Smooth muscle cell (in vitro differentiated cells): Measurements from ENCODE around the gene CATSPER3. TPM values are rescaled to one million over a fixed set of nuclear protein-coding genes. Genes with fewer than 3 reads are reported as not detected.

Experiments used
- DNase-seq: peaks from one replicate; lab custom pipeline; 2025; ENCODE audit not compliant: unreplicated experiment; lab: John Stamatoyannopoulos, UW
- H2AFZ ChIP-seq: fragments of 200-600 bp; sonication (generic); 2 replicates; pipeline ENCODE4 v1.6.0; 2016; ENCODE audit warnings: antibody characterized with exemption, low read depth, mild to moderate bottlenecking
- H3F3A ChIP-seq: fragments of 200-600 bp; sonication (generic); 2 replicates; pipeline ENCODE4 v1.6.0; 2017; ENCODE audit warnings: antibody characterized with exemption, low read depth
- H3K27ac ChIP-seq: fragments of 200-600 bp; sonication (generic); 2 replicates; pipeline ENCODE4 v1.5.1; 2016; ENCODE audit warnings: low read depth, mild to moderate bottlenecking
- H3K27me3 ChIP-seq: fragments of 200-600 bp; sonication (generic); 2 replicates; pipeline ENCODE4 v1.6.1; 2016; ENCODE audit warnings: low read depth, mild to moderate bottlenecking
- H3K36me3 ChIP-seq: fragments of 200-600 bp; sonication (generic); 2 replicates; pipeline ENCODE4 v1.5.1; 2016; ENCODE audit warnings: low read depth
- H3K4me1 ChIP-seq: fragments of 200-600 bp; sonication (generic); 2 replicates; pipeline ENCODE4 v1.5.1; 2016; ENCODE audit warnings: low read depth
- H3K4me2 ChIP-seq: fragments of 200-600 bp; sonication (generic); 2 replicates; pipeline ENCODE4 v1.6.0; 2016; ENCODE audit warnings: mild to moderate bottlenecking
- H3K4me3 ChIP-seq: fragments of 200-600 bp; sonication (generic); 2 replicates; pipeline ENCODE4 v1.5.1; 2016; ENCODE audit warnings: mild to moderate bottlenecking
- H3K79me2 ChIP-seq: fragments of 200-600 bp; sonication (generic); 2 replicates; pipeline ENCODE4 v1.6.0; 2016; ENCODE audit warnings: low read depth, mild to moderate bottlenecking
- H3K9ac ChIP-seq: fragments of 200-600 bp; sonication (generic); 2 replicates; pipeline ENCODE4 v1.6.0; 2016; ENCODE audit warnings: low read depth
- H3K9me3 ChIP-seq: fragments of 200-600 bp; sonication (generic); replicated peaks from 2 replicates; pipeline ENCODE4 v1.5.1; 2016; ENCODE audit warnings: low read depth
- H4K20me1 ChIP-seq: fragments of 200-600 bp; sonication (generic); 2 replicates; pipeline ENCODE4 v1.6.0; 2016; ENCODE audit warnings: low read depth
- CTCF ChIP-seq: fragments of 200-600 bp; sonication (generic); IDR thresholded peaks from 2 replicates; pipeline ENCODE4 v1.5.1; 2017; ENCODE audit warnings: borderline replicate concordance, mild to moderate bottlenecking, antibody characterized with exemption; ENCODE audit not compliant: insufficient read depth, poor library complexity, severe bottlenecking
- whole genome bisulfite sequencing: methylation state at CpG from one replicate; pipeline ENCODE4 v1.1.7; 2016; ENCODE audit warnings: low lambda C conversion rate; 5-methylcytosine and 5-hydroxymethylcytosine counted together
- polyA plus RNA-seq: library from polyadenylated mRNA; unstranded; fragments of >200 nt; fragmentation: Nextera tagmentation; extraction: Ambion mirVana; gene quantifications from 2 replicates; pipeline ENCODE4 v1.2.1, GENCODE V29; 2016
- total RNA-seq: library from RNA; depleted of rRNA; stranded (reverse); fragments of >200 nt; gene quantifications from 2 replicates; pipeline ENCODE4 v1.2.3, GENCODE V29; 2014

CATSPER3 gene
- total and polyA plus RNA-seq, 2 experiments from 2014 or later, result not detected

- Histone ChIP-seq H3K4me3 (no peak overlapping the region), H4K20me1 (no peaks in the 10 kb centered on the region), H3F3A (no peaks in the 10 kb centered on the region), H3K9me3 (no peaks in the 10 kb centered on the region), H3K9ac (no peak overlapping the region), H3K27me3 (no peaks in the 10 kb centered on the region), H3K27ac (no peak overlapping the region), H2AFZ (no peak overlapping the region), H3K4me1 (no peaks in the 10 kb centered on the region), H3K79me2 (no peaks in the 10 kb centered on the region), H3K36me3 (no peaks in the 10 kb centered on the region), H3K4me2 (no peak overlapping the region)
- TF ChIP-seq CTCF, result no peak
- 87% methylated on average over 13 of the region's 13 CpGs for WGBS
- DNase-seq, result no peak
These were observed 41.5 kb downstream of the CATSPER3 start for GRCh38 chr5:135008981-135009735.

DNA sequence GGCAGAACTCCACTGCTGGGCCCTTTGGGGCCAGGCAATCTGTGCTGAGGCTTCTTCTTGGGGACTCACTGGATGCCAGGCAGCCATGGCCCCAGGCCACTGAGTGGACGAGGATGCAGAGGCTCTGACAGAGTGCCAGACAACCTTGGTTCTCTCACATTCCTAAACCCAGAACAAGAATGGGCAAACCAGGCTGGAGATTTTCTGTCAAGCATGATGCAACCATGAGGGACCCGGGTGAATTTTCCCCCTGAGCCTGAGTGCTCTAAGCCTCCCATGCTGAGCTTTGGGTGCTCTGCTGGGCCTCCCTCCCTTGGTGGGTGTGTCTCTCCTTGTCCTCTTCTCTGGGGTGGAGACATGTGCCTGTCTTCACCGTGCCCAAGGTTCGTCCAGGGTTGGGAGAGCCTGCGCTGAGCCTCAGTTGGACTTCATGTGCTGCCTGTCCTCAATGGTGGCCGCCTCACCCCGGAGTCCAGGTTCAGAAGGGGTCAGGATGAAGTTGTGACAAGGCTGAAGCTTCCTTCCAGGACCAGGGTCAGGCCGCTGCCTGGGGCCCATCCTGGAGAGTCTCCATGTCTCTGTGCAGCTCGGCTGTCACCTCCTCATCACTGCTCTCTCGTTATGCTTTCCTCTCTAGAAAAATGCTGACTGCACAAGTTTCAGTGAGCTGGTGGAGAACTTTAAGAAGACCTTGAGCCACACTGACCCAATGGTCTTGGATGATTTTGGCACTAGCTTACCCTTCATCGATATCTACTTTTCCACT, 42.2 kb downstream of the CATSPER3 start:
- Histone ChIP-seq H3F3A (no peaks in the 10 kb centered on the region), H3K9me3 (no peaks in the 10 kb centered on the region), H3K4me1 (no peaks in the 10 kb centered on the region), H3K4me3 (no peak overlapping the region), H3K27ac (no peak overlapping the region), H3K36me3 (no peaks in the 10 kb centered on the region), H4K20me1 (no peaks in the 10 kb centered on the region), H3K9ac (no peak overlapping the region), H3K79me2 (no peaks in the 10 kb centered on the region), H3K27me3 (no peaks in the 10 kb centered on the region), H3K4me2 (no peak overlapping the region), H2AFZ (no peak overlapping the region)
- no peak for DNase-seq
- 94% methylated on average over 11 of the region's 11 CpGs for WGBS
- no peak for TF ChIP-seq CTCF

DNA sequence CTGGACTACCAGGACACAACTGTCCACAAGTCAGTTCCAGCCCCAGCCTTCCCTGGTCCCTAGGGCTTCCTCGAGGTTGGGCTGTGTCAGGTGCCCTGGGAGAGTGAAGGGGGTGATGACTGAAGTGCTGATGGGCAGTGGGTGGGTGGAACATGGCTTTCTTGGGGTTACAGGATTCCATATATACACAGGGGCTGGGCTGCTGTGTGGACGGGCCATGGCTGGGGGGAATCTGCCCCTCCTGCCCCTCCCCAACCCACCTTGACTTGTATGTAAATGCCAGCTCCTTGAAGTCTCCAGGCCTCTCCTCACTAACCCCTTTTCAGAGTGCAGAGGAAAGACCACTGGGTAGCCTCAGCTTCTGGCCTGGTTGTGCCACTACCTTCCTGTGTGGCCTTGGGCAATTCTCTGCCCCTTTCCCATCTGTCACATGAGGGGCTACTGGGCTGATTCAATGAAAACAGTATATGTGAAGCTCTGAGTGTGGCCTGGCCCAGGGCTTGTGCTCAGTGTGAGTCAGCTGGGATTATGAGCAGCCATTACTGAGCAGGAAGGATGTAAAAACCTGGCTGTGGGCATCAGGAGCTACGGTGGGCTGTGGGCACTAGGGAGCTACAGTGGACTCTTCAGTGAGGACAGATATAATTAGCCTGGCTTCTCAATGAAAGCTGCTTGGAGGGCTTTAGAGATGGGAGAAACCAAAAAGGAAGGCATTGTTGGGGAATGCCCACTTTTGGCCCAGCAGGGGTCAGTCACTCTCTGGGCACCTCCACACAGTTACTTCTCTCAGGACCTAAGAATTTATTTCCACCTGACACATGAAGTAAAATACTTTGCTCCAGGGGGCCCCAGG, 43.0 kb downstream of the CATSPER3 start:
- Histone ChIP-seq H3K36me3 (no peaks in the 10 kb centered on the region), H3K4me3 (no peak overlapping the region), H3K79me2 (no peaks in the 10 kb centered on the region), H3K4me1 (no peaks in the 10 kb centered on the region), H2AFZ (no peak overlapping the region), H3K9ac (no peak overlapping the region), H3F3A (no peaks in the 10 kb centered on the region), H3K9me3 (no peaks in the 10 kb centered on the region), H3K27ac (no peak overlapping the region), H4K20me1 (no peaks in the 10 kb centered on the region), H3K4me2 (no peak overlapping the region), H3K27me3 (no peaks in the 10 kb centered on the region)
- peak; percentile 21 for TF ChIP-seq CTCF
- 74% methylated on average over 3 of the region's 3 CpGs for WGBS
- DNase-seq, result no peak
